Measurements from ENCODE around the gene RAB3C.

RAB3C gene

DNA sequence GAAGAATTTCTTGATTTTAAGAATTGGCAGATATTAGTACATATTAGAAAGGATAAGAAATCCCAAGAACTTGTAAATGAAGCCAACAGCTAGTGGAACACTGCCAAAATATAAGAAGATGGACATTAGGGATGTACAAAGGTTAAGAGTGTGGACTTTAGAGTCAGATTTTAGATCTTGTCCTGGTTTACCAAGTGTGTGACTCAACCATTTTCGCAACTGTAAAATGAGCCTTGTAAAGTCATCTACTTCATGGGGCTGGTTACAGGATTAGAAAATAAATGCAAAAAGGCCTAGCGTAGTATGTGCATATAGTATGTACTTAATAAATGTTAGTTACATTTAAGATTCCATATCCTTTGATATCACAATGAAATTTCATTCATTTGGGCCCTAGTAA lies 260.0 kb downstream of the RAB3C start:
- Histone ChIP-seq H3K9me2 (replicated peaks; ENCODE audit: low read depth, low read length) (no peaks in the 10 kb centered on the region), H3K4me2 (ENCODE audit: low read depth, low read length, poor library complexity, severe bottlenecking) (no peak overlapping the region), H3K4me1 (ENCODE audit: insufficient read depth, low read length, poor library complexity, severe bottlenecking) (no peaks in the 10 kb centered on the region), H3K27me3 (ENCODE audit: insufficient read depth, low read length, poor library complexity, severe bottlenecking) (no peaks in the 10 kb centered on the region), H2AFZ (ENCODE audit: low read length) (no peak overlapping the region), H3K36me3 (ENCODE audit: insufficient read depth, low read length) (no peaks in the 10 kb centered on the region), H3K9ac (ENCODE audit: low read depth, low read length, poor library complexity, severe bottlenecking) (no peak overlapping the region), H3K79me2 (ENCODE audit: insufficient read depth, low read length) (no peaks in the 10 kb centered on the region), H4K20me1 (ENCODE audit: insufficient read depth, low read length, poor library complexity, severe bottlenecking) (no peaks in the 10 kb centered on the region), H3F3A (ENCODE audit: low read depth) (no peaks in the 10 kb centered on the region), H3K4me3 (ENCODE audit: low read length, poor library complexity, severe bottlenecking) (no peak overlapping the region), H3K9me3 (ENCODE audit: insufficient read depth, low read depth, low read length) (no peaks in the 10 kb centered on the region)
- no peak for TF ChIP-seq EZH2phosphoT487 (IDR thresholded peaks at IDR 0.05; ENCODE audit: borderline replicate concordance)
- TF ChIP-seq, protein P1, sequence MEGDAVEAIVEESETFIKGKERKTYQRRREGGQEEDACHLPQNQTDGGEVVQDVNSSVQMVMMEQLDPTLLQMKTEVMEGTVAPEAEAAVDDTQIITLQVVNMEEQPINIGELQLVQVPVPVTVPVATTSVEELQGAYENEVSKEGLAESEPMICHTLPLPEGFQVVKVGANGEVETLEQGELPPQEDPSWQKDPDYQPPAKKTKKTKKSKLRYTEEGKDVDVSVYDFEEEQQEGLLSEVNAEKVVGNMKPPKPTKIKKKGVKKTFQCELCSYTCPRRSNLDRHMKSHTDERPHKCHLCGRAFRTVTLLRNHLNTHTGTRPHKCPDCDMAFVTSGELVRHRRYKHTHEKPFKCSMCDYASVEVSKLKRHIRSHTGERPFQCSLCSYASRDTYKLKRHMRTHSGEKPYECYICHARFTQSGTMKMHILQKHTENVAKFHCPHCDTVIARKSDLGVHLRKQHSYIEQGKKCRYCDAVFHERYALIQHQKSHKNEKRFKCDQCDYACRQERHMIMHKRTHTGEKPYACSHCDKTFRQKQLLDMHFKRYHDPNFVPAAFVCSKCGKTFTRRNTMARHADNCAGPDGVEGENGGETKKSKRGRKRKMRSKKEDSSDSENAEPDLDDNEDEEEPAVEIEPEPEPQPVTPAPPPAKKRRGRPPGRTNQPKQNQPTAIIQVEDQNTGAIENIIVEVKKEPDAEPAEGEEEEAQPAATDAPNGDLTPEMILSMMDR (conservative IDR thresholded peaks at IDR 0.05; ENCODE audit: low read length), result no peak

DNA sequence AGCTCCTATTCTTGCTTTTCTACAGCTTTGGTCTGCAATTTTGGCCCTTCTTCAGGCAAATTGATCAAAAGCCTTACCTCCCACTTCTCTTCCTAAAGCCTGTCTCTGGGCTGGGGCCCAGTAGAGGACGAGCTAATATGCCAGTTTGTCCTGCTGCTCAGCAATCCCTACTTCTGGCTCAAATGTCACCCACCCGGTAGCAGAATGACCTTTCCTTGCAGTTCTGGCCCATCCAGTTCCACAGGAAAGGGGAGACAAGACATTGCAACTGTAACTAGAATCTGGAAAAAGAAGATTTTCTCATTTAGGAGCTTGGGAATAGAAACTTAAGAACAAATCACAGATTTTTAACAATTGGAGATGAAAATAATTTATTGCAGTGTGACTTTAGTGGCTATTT lies 261.5 kb downstream of the RAB3C start:
- no peaks in the 10 kb centered on the region for H3K4me1 ChIP-seq (ENCODE audit: insufficient read depth, low read length, poor library complexity, severe bottlenecking)

DNA sequence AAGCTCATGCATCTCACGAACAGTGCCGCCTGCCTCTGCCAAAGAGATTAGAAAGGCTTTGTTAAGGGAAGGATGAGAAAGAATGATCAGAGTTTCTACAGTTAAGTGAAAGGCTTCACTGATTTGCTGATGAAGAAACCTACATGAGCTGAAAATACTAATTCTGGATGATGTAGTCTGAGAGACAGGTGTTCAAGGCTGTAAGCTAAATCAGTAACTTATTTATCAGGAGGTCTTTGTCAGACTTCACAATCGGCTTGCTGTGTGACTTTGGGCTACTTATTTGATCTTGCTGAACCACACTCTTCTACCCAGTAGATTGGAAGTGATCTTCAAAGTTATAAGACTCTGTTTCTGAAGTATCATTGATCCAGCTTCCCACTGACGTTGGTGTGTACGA lies 264.2 kb downstream of the RAB3C start:
- H3K4me1 ChIP-seq (ENCODE audit: insufficient read depth, low read length, poor library complexity, severe bottlenecking), result no peaks in the 10 kb centered on the region
- H3K9ac ChIP-seq (ENCODE audit: low read depth, low read length, poor library complexity, severe bottlenecking), result no peak overlapping the region
- no peaks in the 10 kb centered on the region for H3K9me3 ChIP-seq (ENCODE audit: insufficient read depth, low read depth, low read length)

More for the DNA sequence above, 261.5 kb downstream of the RAB3C start:
- Histone ChIP-seq H3K4me2 (ENCODE audit: low read depth, low read length, poor library complexity, severe bottlenecking) (no peak overlapping the region), H4K20me1 (ENCODE audit: insufficient read depth, low read length, poor library complexity, severe bottlenecking) (no peaks in the 10 kb centered on the region), H3K27me3 (ENCODE audit: insufficient read depth, low read length, poor library complexity, severe bottlenecking) (no peaks in the 10 kb centered on the region), H3F3A (ENCODE audit: low read depth) (no peaks in the 10 kb centered on the region), H3K4me3 (ENCODE audit: low read length, poor library complexity, severe bottlenecking) (no peak overlapping the region), H2AFZ (ENCODE audit: low read length) (no peak overlapping the region), H3K9me2 (replicated peaks; ENCODE audit: low read depth, low read length) (no peaks in the 10 kb centered on the region), H3K9me3 (ENCODE audit: insufficient read depth, low read depth, low read length) (no peaks in the 10 kb centered on the region), H3K36me3 (ENCODE audit: insufficient read depth, low read length) (no peaks in the 10 kb centered on the region), H3K79me2 (ENCODE audit: insufficient read depth, low read length) (no peaks in the 10 kb centered on the region), H3K9ac (ENCODE audit: low read depth, low read length, poor library complexity, severe bottlenecking) (no peak overlapping the region)
- TF ChIP-seq, protein P1 (conservative IDR thresholded peaks at IDR 0.05; ENCODE audit: low read length), result no peak
- TF ChIP-seq EZH2phosphoT487 (IDR thresholded peaks at IDR 0.05; ENCODE audit: borderline replicate concordance), result no peak

More for the DNA sequence above, 264.2 kb downstream of the RAB3C start:
- no peak overlapping the region for H3K4me2 ChIP-seq (ENCODE audit: low read depth, low read length, poor library complexity, severe bottlenecking)
- TF ChIP-seq, protein P1 (conservative IDR thresholded peaks at IDR 0.05; ENCODE audit: low read length), result no peak
- no peak for TF ChIP-seq EZH2phosphoT487 (IDR thresholded peaks at IDR 0.05; ENCODE audit: borderline replicate concordance)
- no peak overlapping the region for H2AFZ ChIP-seq (ENCODE audit: low read length)
- no peaks in the 10 kb centered on the region for H3K79me2 ChIP-seq (ENCODE audit: insufficient read depth, low read length)
- H3F3A ChIP-seq (ENCODE audit: low read depth), result no peaks in the 10 kb centered on the region
- no peaks in the 10 kb centered on the region for H4K20me1 ChIP-seq (ENCODE audit: insufficient read depth, low read length, poor library complexity, severe bottlenecking)
- no peak overlapping the region for H3K4me3 ChIP-seq (ENCODE audit: low read length, poor library complexity, severe bottlenecking)
- H3K9me2 ChIP-seq (replicated peaks; ENCODE audit: low read depth, low read length), result no peaks in the 10 kb centered on the region
- H3K27me3 ChIP-seq (ENCODE audit: insufficient read depth, low read length, poor library complexity, severe bottlenecking), result no peaks in the 10 kb centered on the region
- no peaks in the 10 kb centered on the region for H3K36me3 ChIP-seq (ENCODE audit: insufficient read depth, low read length)
